Measurements from ENCODE around the gene COX20.

The COX20 gene

DNA sequence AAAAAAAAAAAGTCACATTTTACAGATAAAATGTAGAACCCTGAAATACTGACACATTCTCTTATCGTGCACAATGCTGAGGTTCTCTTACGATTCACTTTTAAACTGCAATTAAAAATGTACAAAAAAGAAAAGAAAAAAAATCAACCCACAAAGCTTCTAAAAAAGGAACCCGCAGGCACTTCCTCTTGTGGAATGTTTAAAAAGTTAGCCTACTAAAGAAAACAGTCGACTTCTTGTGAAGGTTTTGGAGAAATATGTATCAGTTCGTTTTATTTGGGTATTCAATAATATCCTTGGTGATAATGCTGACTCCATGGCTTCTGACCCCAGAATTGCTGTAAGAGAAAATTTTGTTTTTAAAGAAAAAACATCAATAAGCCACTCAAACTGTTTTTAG, 18.7 kb downstream of the COX20 start:
- no peak for DNase-seq

GRCh38 chr1:244854865-244855578, 19.6 kb downstream of the COX20 start:
- DNase-seq = no peak

GRCh38 chr1:244857761-244858160, 22.3 kb downstream of the COX20 start:
- DNase-seq = no peak

- no peak for DNase-seq
These were observed 22.9 kb downstream of the COX20 start for GRCh38 chr1:244858357-244858756.

DNA sequence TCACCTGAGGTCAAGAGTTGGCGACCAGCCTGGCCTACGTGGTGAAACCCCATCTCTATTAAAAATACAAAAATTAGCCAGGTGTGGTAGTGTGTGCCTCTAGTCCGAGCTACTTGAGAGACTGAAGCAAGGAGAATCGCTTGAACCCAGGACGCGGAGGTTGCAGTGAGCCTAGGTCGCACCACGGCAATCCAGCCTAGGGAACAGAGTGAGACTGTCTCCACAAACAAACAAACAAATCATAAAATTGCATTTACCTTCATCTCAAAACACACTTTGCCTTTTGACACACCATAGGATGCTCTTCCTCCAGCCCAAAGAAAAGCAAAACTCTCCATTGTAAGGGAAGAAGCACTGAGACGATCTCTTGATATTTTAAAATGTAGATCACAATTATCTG, 24.6 kb downstream of the COX20 start:
- no peak for DNase-seq

DNA sequence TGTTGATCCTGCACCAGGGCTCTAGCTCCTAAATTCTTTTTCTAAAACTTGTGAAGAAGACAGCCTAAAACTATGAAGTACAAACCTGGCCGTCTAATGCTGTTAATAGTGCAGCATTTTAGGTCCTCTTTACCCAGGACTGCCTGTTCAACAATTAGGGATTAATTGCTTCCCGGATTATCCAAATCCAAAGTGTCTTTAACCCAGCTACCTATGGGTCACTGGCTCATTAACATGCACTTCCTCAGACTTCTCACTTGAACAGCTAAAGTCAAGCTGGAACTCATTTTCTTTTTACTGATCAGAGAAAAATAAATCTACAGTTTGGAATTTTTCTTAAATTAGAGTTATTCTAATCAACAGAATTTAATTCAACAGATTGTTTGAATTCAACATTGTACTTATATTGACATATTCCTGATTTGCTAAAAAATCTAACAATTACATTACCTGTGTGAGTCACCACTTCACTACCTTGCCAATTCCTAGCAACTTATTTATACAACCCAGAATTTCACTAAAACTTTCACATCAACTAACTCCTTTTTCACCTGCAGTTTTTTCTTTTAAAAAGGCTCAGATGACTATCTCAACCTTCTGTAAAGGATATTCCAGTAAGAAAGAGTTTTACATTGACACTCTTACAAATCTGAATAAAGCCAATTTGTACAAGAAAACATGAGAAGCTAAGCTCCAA, 25.6 kb downstream of the COX20 start:
- no peak for DNase-seq

DNA sequence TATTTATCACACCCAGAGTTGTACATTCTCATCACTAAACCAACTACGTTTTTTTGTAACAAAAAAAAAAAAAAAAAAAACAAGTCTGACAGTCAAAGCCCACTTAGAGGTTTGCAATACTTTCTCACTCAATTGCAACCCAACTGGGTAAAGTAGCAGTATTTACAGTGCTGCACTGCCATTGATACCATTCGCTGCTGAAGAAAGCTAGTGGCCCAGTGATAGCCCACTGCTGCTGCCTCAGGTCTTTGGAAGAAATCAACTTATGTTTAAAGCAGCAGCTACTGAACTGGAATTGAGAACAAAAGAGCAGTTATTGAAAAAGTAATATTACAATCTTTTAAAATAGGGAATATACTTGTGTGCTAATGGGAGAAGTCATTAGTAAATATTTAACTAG, 26.2 kb downstream of the COX20 start:
- no peak for DNase-seq

DNA sequence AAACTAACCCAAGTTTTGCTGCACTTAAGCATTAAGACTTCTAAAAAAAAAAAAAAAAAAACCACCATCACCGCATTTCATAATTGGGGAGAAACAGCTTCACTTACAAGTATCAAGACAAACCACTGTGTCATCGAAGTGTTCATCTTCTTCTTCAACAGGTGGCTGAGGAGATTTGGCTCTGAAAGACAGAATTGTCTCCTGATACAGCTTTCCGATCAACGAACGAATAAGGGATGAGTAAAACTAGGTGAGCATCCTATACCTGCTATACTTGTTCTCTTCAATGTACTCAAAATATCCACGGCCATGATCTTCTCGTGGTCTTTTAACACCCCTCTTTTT, 26.9 kb downstream of the COX20 start:
- no peak for DNase-seq

DNA sequence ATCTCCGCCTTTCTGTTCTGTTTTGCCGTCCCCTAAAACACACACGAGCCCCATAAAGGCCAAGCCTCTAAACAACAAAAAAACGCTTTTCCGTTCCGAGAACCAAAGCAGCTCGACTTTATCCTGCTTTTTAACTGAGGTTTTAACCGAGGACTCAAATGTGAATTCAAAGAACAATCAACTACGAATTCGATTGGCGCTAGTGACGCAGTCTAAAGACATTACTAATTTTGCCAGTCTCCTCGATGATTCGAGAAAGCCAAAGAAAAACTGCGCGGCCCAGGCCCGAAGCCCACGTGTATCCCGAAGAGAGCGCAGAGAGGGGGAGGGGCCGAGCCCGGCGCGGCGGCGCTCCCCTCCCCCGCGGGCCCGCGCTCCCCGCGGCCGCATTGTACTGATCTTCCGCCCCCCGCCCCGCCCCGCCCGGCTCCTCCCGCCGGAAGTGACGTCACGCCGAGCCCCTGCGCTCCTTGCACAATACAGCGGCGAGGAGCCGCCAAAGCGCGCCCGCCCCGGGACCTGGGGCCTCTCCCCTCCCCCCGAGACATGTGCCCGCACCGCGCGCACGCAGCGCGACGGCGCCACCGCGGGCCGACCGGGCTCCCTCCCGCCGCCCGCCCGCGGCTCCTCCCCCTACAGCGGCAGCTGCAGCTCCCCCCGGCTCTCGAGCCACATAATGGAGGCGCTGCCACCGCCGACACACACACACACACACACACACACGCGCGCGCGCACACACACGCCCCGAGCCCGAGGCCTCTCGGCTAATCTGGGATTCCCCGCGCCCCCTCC, 27.4 kb downstream of the COX20 start:
- DNase-seq = peak; percentile 95

- DNase-seq = no peak
These were observed 28.2 kb downstream of the COX20 start for GRCh38 chr1:244863491-244864252.

DNA sequence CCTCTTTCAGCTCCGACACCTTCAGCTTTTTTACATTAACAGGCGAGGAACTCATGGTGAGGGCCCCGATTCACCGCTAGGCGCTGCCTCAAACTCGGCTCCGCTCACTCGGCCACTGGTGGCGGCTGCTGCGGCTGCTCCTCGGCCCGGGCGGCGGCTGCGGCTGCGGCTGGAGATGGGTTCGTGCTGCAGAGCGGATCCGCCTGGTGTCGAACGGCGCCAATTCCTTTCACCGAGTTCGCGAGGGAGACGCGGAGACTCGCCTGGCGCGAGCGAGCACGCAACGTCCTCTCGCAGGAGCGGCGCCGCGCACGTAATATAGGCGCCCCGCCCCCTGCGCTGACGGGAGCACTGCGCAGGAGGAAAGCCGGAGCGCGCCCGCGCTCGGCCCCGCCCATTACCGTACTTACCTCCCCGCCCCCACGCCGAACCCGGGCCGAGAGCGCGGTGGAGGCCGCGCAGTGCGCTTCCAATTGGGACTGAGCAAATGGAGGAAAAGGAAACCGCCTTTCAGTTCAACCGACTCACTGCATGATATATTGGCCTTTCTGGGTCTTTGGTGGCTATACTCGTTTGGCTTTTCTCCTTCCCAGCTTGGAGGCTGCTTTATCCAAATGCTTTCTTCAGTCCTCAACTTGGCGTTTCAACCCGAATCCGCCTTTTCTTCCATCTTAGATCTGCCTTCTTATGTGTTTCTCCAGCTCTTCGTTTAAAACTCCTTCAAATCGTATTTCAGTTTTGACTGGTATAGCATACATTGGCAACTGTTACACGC, 29.0 kb downstream of the COX20 start, which contains the start of gene HNRNPU:
Gene HNRNPU, minus strand, starts transcription at position 291 of the 775 bp plus-strand sequence. Its CDS starts 236 bp downstream, at position 55.
- DNase-seq = peak; percentile 99

- no peak for DNase-seq
These were observed 29.5 kb downstream of the COX20 start for GRCh38 chr1:244865028-244865371.

- no peak for DNase-seq
These were observed 30.4 kb downstream of the COX20 start for GRCh38 chr1:244865820-244866219.

- DNase-seq = no peak
These were observed 30.9 kb downstream of the COX20 start for GRCh38 chr1:244866355-244866754.

DNA sequence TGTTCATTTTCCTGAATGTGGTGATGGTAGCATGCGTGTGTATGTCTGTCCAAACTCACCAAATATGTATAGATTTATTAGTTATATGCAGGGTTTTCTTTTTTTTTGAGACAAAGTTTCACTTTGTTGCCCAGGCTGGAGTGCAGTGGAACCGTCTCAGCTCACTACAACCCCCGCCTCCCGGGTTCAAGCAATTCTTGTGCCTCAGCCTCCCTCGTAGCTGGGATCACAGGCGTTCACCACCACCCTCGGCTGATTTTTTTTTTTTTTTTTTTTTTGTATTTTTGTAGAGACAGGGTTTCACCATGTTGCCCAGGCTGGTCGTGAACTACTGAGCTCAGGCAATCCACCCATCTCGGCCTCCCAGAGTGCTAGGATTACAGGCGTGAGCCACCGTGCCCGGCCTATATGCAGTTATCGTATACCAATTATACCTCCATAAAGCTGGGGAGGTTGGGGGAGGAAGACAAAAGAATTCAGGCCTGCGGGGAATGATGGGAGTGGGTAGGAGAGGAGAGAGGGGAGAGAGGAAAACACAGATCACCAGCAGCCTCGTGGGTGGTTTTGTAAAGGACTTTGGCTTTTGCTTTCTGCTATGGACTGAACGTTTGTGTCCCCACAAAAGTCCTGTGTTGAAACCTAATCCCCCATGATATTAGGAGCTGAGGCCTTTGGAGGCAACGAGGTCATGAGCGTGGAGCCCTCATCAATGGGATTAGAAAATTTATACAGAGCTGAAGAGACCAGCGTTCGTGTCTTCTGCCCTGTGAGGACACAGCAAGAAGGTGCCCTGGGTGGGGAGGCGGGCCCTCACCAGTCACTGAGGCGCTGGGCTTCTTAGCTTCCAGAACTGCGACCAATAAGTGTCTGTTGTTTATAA, 33.3 kb downstream of the COX20 start:
- no peak for DNase-seq

- no peak for DNase-seq
These were observed 33.9 kb downstream of the COX20 start for GRCh38 chr1:244869364-244869827.

DNA sequence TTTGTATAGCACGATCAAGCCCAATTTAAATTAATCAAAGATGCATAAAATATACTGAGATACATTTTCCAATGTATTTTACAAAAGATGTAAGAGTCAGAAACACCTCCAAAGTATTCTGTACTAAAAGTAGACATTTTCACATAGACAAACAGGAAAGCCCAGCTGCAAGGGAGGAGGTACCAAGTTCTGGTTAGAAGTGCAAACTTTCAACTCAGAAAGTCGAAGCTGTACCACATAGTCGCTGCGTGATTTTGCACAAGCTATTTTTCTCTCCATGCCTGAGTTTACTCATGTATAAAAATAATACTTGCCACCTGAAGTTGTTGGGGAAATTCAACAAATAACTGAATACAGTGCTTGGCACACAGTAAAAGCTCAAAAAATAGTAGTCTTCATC, 34.5 kb downstream of the COX20 start:
- DNase-seq = no peak

DNA sequence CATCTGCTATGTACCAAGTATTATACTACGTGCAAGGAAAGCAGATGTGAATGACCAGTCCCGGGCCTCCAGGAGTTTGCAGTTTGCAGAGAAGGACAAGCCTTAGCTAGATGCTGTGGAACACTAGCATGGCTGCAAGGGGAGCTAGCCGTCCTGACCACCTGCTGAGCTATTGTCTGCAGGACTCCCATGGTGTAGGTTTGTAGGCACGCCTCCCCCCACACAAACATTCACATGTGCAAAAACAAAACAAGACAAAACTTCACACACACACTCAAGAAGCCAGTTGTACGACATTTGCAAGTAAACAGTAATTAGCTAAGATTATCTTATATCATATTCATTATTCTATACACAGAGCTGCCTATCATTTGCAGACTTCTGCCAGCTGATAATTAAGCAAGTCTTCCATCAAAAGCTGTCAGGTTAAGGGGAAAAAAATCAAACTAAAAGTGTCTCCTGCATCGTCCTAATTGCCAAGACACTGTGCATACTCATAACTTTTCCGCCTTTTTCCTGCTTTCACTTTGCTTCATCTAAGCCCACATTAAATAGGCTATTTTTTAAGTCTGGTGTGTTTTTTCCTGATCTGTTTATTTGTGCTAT, 39.6 kb downstream of the COX20 start:
- DNase-seq = no peak

GRCh38 chr1:244876228-244876910, 40.9 kb downstream of the COX20 start:
- no peak for DNase-seq

DNA sequence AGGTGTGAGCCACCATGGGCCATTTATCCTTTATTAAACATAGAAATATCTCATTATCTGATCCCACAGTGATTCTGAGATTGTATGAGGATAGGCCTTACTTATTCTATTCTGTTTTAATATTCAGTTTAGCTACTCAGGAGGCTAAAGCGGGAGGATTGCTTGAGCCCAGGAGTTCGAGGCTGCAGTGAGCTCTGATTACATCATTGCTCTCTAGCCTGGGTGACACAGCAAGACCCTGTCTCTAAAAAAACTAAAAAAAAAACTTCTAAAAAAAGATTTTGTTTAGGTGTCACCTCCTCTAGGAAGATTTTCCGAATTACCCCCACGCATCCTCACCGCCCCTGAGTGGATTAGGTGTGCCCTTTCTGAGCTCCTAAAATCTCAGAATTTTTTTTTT, 43.2 kb downstream of the COX20 start:
- DNase-seq = no peak
